GM12873 (cell line): ENCODE data around the gene UCP3.

Experiments
- CTCF ChIP-seq: IDR thresholded peaks from 2 replicates; pipeline ENCODE4 v1.5.1; 2012; ENCODE audit warnings: low read depth, mild to moderate bottlenecking, moderate library complexity, low read length, control low read depth; ENCODE audit not compliant: insufficient read depth; ENCODE audit errors: missing control alignments

The UCP3 gene

GRCh38 chr11:74022546-74022945 lies 13.7 kb upstream of the UCP3 start:
- no peak for TF ChIP-seq CTCF

- no peak for TF ChIP-seq CTCF
Observed at GRCh38 chr11:74021998-74022397, 13.1 kb upstream of the UCP3 start.

GRCh38 chr11:74020539-74020938 lies 11.7 kb upstream of the UCP3 start:
- TF ChIP-seq CTCF, result no peak

- no peak for TF ChIP-seq CTCF
Observed at GRCh38 chr11:74019860-74020259, 11.0 kb upstream of the UCP3 start.

DNA sequence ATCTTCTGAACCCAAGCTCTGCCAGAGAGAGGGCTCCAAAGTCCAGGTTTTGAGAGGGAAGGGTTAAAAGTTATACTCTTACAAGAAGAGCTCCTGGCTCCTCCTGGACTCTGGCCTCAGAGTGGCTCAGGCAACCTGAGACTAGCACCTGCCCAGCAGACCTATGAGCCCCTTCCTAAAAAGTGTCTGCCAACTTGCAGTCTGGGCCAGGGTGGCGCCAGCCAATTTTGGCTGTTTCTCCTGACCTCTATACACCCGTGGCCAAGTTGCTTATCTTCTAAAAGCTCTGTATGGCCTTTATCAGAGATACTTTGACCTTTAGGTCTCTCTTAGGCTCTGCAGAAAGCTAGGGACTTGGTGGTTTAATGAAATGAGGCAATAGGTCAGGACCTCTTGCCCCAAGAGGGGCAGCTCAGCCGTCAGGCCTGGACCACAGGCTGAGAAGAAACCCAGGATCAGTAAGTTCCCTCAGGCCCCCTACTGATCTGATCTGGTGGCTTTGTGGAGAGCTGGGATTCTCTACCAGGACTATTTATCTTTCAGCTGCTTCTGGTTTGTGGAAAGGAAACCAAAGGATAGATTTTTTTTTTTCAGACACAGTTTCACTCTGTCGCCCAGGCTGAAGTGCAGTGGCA lies 10.3 kb upstream of the UCP3 start:
- no peak for TF ChIP-seq CTCF

DNA sequence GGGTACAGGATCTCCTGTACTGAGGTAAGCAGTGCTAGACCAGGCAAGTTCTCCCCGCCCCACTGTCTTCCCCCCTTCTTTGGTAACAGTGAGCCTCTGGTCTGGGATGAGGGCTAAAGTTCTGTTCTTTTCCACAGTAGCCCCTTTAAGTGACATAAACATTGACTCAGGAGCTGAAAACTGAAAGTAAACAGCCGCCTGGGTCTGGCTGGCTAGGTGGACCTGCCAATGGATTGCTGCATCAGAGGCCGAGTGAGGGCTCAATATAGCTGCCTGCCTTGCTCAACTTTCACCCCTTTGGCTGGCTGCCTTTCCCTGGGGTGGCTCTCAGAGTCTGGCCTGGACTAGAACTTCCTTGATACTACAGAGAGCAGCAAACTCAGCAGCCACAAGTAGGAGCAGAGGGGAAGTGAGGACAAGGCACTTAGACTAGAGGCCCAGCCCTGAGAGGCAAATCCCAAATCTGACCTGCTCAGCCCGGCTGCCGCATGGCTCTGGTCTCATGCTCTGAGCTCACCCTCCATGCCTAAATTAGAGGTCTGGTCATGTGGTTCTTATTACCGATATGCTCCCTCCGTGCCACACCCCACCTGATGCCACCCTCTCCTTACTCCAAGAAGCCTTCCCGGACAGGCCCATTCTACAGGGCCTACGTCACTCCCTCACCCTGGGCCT lies 9.6 kb upstream of the UCP3 start:
- TF ChIP-seq CTCF, result no peak

- TF ChIP-seq CTCF, result no peak
Observed at GRCh38 chr11:74017631-74018030, 8.7 kb upstream of the UCP3 start.
